Measurements from ENCODE around the gene BANF2. TPM values are rescaled to one million over a fixed set of nuclear protein-coding genes. Genes with fewer than 3 reads are reported as not detected.

Gene BANF2
- total and polyA plus RNA-seq, 4 donors, result not detected

DNA sequence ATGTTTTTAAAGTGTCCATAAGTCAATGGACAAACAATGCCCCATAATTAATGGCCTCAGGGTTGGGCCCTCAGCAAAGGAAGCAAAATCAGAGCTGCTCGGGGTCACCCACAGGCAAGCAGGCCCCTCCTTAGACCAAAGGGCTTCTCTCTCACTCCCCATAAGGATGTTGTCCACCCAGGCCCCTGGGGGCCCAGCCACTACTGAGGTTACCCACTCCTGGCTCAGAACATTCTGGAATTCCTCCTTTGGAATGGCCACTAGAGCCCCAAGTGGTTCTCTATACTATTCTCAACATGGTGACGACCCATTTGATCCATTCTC, 50.9 kb downstream of the BANF2 start:
- DNase-seq (ENCODE audit: low spot score), result no peak
- 75% methylated on average over 2 of the region's 2 CpGs for WGBS
- H3K4me1 ChIP-seq (ENCODE audit: control insufficient read depth in 4 of 4, insufficient read depth in 4 of 4, low read length in 3 of 4), result peaks cover 0 to 9% (median 5%) of the 10 kb centered on the region in 4 donors
- no peak overlapping the region for H3K4me3 ChIP-seq (ENCODE audit: low read depth in 1 of 3, low read length in 3 of 3)
- no peaks in the 10 kb centered on the region for H3K27me3 ChIP-seq (ENCODE audit: control insufficient read depth in 4 of 4, insufficient read depth in 4 of 4, low read length in 3 of 4)
- H3K9ac ChIP-seq (ENCODE audit: low read depth in 1 of 2, low read length in 2 of 2), result no peak overlapping the region
- no peaks in the 10 kb centered on the region for H3K9me3 ChIP-seq (ENCODE audit: control insufficient read depth in 4 of 4, low read length in 3 of 4)
- no peaks in the 10 kb centered on the region for H3K36me3 ChIP-seq (ENCODE audit: control insufficient read depth in 4 of 4, insufficient read depth in 3 of 4, low read depth in 1 of 4, low read length in 3 of 4)
- TF ChIP-seq TAF1 (conservative IDR thresholded peaks at IDR 0.05) (no peak), FOXA1 (IDR thresholded peaks at IDR 0.05) (no peak), SP1 (IDR thresholded peaks at IDR 0.05) (no peak)
- TF ChIP-seq, protein P1, sequence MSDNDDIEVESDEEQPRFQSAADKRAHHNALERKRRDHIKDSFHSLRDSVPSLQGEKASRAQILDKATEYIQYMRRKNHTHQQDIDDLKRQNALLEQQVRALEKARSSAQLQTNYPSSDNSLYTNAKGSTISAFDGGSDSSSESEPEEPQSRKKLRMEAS (IDR thresholded peaks at IDR 0.05), result no peak
- H3K27ac ChIP-seq (ENCODE audit: low read depth in 1 of 2, low read length in 2 of 2), result peak overlapping the region; percentile 33 to 67

DNA sequence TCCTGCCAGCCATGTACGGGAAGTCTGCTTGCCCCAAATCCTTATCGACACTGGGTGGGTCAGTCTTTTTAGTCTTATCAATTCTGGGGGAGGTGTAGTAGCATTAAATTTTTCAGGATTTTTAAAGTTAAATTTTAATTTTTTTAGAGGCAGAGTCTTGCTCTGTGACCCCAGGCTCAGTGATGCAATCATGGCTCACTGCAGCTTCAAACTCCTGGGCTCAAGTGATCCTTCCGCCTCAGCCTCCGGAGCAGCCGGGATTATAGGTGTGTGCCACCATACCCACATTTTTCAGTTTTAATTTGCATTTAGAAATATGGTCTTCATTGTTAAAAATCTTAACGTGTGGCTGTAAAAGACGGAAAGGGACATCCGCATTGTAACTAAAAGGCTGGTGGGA, 51.9 kb downstream of the BANF2 start:
- Histone ChIP-seq H3K9me3 (ENCODE audit: control insufficient read depth in 4 of 4, low read length in 3 of 4) (no peaks in the 10 kb centered on the region), H3K9ac (ENCODE audit: low read depth in 1 of 2, low read length in 2 of 2) (no peak overlapping the region), H3K4me1 (ENCODE audit: control insufficient read depth in 4 of 4, insufficient read depth in 4 of 4, low read length in 3 of 4) (peaks cover 0 to 9% (median 5%) of the 10 kb centered on the region in 4 donors), H3K4me3 (ENCODE audit: low read depth in 1 of 3, low read length in 3 of 3) (no peak overlapping the region), H3K27ac (ENCODE audit: low read depth in 1 of 2, low read length in 2 of 2) (no peak overlapping the region), H3K36me3 (ENCODE audit: control insufficient read depth in 4 of 4, insufficient read depth in 3 of 4, low read depth in 1 of 4, low read length in 3 of 4) (no peaks in the 10 kb centered on the region), H3K27me3 (ENCODE audit: control insufficient read depth in 4 of 4, insufficient read depth in 4 of 4, low read length in 3 of 4) (no peaks in the 10 kb centered on the region)
- 64% methylated on average over 8 of the region's 8 CpGs for WGBS
- TF ChIP-seq SP1 (IDR thresholded peaks at IDR 0.05) (no peak), RXRA (IDR thresholded peaks at IDR 0.05) (no peak)
- DNase-seq (ENCODE audit: low spot score), result no peak

DNA sequence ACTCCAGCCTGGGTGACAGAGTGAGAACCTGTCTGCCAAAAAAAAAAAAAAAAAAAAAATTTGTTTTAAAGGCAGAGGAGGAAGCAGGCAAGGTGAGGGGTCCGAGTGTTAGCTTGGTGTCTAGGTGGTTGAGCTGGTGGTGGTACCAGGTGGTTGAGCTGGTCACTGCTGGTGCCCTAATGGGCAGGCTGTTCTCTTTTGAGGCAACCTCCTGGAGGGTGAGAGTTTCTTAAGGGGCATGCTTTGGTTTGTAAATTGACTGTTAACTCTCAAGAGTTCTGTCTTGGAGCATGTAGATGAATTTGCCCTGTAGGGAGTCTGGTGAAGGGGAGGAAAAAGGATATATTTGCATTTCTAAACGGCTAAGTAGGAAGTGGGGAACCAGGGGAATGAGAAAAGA, 52.7 kb downstream of the BANF2 start:
- no peak for DNase-seq (ENCODE audit: low spot score)
- Histone ChIP-seq H3K9ac (ENCODE audit: low read depth in 1 of 2, low read length in 2 of 2) (no peak overlapping the region), H3K4me3 (ENCODE audit: low read depth in 1 of 3, low read length in 3 of 3) (no peak overlapping the region), H3K27me3 (ENCODE audit: control insufficient read depth in 4 of 4, insufficient read depth in 4 of 4, low read length in 3 of 4) (no peaks in the 10 kb centered on the region), H3K27ac (ENCODE audit: low read depth in 1 of 2, low read length in 2 of 2) (no peak overlapping the region), H3K36me3 (ENCODE audit: control insufficient read depth in 4 of 4, insufficient read depth in 3 of 4, low read depth in 1 of 4, low read length in 3 of 4) (no peaks in the 10 kb centered on the region), H3K4me1 (ENCODE audit: control insufficient read depth in 4 of 4, insufficient read depth in 4 of 4, low read length in 3 of 4) (peaks cover 0 to 9% (median 5%) of the 10 kb centered on the region in 4 donors), H3K9me3 (ENCODE audit: control insufficient read depth in 4 of 4, low read length in 3 of 4) (no peaks in the 10 kb centered on the region)
- WGBS, result 68% methylated on average over 2 of the region's 2 CpGs
- TF ChIP-seq JUND (IDR thresholded peaks at IDR 0.05), result no peak
- TF ChIP-seq SP1 (IDR thresholded peaks at IDR 0.05), result no peak
- TF ChIP-seq FOXA1 (IDR thresholded peaks at IDR 0.05), result no peak

DNA sequence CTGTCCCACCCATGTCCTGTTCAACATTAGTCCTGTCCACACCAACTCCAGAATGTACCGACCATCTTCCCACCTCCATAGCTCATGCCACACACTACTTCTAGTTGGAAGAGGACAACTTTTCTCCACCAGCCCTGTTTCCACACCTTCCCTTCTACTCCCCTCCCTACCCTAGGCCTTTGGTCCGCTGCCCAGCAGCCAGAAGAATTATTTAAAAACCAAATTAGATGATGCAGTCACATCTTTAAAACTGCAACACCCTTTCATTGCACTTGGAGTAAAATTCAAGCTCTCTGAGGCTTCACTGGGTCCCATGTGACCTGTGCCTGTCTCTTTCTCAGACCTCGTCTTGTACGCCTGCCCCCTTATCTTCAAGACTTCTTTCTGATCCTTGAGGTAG, 53.8 kb downstream of the BANF2 start:
- Histone ChIP-seq H3K4me3 (ENCODE audit: low read depth in 1 of 3, low read length in 3 of 3) (no peak overlapping the region), H3K27me3 (ENCODE audit: control insufficient read depth in 4 of 4, insufficient read depth in 4 of 4, low read length in 3 of 4) (no peaks in the 10 kb centered on the region), H3K27ac (ENCODE audit: low read depth in 1 of 2, low read length in 2 of 2) (no peak overlapping the region), H3K36me3 (ENCODE audit: control insufficient read depth in 4 of 4, insufficient read depth in 3 of 4, low read depth in 1 of 4, low read length in 3 of 4) (no peaks in the 10 kb centered on the region), H3K4me1 (ENCODE audit: control insufficient read depth in 4 of 4, insufficient read depth in 4 of 4, low read length in 3 of 4) (peaks cover 0 to 9% (median 5%) of the 10 kb centered on the region in 4 donors), H3K9ac (ENCODE audit: low read depth in 1 of 2, low read length in 2 of 2) (no peak overlapping the region), H3K9me3 (ENCODE audit: control insufficient read depth in 4 of 4, low read length in 3 of 4) (peaks cover 0 to 3% (median 0%) of the 10 kb centered on the region in 4 donors)
- no peak for TF ChIP-seq EGR1 (IDR thresholded peaks at IDR 0.05; ENCODE audit: low read depth in 2 of 2)
- no peak for TF ChIP-seq RXRA (IDR thresholded peaks at IDR 0.05)
- TF ChIP-seq TAF1 (conservative IDR thresholded peaks at IDR 0.05), result no peak
- no peak for TF ChIP-seq YY1 (IDR thresholded peaks at IDR 0.05)
- TF ChIP-seq, protein P2, sequence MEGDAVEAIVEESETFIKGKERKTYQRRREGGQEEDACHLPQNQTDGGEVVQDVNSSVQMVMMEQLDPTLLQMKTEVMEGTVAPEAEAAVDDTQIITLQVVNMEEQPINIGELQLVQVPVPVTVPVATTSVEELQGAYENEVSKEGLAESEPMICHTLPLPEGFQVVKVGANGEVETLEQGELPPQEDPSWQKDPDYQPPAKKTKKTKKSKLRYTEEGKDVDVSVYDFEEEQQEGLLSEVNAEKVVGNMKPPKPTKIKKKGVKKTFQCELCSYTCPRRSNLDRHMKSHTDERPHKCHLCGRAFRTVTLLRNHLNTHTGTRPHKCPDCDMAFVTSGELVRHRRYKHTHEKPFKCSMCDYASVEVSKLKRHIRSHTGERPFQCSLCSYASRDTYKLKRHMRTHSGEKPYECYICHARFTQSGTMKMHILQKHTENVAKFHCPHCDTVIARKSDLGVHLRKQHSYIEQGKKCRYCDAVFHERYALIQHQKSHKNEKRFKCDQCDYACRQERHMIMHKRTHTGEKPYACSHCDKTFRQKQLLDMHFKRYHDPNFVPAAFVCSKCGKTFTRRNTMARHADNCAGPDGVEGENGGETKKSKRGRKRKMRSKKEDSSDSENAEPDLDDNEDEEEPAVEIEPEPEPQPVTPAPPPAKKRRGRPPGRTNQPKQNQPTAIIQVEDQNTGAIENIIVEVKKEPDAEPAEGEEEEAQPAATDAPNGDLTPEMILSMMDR (IDR thresholded peaks at IDR 0.05; ENCODE audit: low read depth, low read length, missing input control), result no peak
- no peak for TF ChIP-seq SP1 (IDR thresholded peaks at IDR 0.05)
- no peak for TF ChIP-seq FOXA1 (IDR thresholded peaks at IDR 0.05)
- TF ChIP-seq JUND (IDR thresholded peaks at IDR 0.05), result no peak
- TF ChIP-seq HNF4A (conservative IDR thresholded peaks at IDR 0.05), result no peak
- TF ChIP-seq, protein P3, sequence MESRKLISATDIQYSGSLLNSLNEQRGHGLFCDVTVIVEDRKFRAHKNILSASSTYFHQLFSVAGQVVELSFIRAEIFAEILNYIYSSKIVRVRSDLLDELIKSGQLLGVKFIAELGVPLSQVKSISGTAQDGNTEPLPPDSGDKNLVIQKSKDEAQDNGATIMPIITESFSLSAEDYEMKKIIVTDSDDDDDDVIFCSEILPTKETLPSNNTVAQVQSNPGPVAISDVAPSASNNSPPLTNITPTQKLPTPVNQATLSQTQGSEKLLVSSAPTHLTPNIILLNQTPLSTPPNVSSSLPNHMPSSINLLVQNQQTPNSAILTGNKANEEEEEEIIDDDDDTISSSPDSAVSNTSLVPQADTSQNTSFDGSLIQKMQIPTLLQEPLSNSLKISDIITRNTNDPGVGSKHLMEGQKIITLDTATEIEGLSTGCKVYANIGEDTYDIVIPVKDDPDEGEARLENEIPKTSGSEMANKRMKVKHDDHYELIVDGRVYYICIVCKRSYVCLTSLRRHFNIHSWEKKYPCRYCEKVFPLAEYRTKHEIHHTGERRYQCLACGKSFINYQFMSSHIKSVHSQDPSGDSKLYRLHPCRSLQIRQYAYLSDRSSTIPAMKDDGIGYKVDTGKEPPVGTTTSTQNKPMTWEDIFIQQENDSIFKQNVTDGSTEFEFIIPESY (IDR thresholded peaks at IDR 0.05), result no peak
- TF ChIP-seq, protein P1 (IDR thresholded peaks at IDR 0.05), result no peak
- TF ChIP-seq, protein P4, sequence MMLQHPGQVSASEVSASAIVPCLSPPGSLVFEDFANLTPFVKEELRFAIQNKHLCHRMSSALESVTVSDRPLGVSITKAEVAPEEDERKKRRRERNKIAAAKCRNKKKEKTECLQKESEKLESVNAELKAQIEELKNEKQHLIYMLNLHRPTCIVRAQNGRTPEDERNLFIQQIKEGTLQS (IDR thresholded peaks at IDR 0.05), result no peak
- TF ChIP-seq RAD21 (IDR thresholded peaks at IDR 0.05), result no peak
- TF ChIP-seq FOXA2 (IDR thresholded peaks at IDR 0.05), result no peak
- TF ChIP-seq GABPA (IDR thresholded peaks at IDR 0.05 in 1 of 2, conservative IDR thresholded peaks at IDR 0.05 in 1 of 2), result no peak
- 94% methylated on average over 4 of the region's 4 CpGs for WGBS
- no peak for DNase-seq (ENCODE audit: low spot score)

Data from liver (tissue), 9 donors.